Head of caudate nucleus (tissue), 42 donors: ENCODE measurements around the gene RASSF4.

Experiments used
- DNase-seq, 42 donors: peaks; one replicate each; pipeline versions ENCODE4 v3.0.0 to v3.0.0-alpha.2; 2020 to 2021; ENCODE audit warnings: mixed read lengths in 7 of 42
- intact Hi-C: fragments of 100-400 bp; cut with DNase I; formaldehyde crosslinking; loops from one replicate; pipeline ENCODE4 v1.15.0; 2022

The RASSF4 gene

DNA sequence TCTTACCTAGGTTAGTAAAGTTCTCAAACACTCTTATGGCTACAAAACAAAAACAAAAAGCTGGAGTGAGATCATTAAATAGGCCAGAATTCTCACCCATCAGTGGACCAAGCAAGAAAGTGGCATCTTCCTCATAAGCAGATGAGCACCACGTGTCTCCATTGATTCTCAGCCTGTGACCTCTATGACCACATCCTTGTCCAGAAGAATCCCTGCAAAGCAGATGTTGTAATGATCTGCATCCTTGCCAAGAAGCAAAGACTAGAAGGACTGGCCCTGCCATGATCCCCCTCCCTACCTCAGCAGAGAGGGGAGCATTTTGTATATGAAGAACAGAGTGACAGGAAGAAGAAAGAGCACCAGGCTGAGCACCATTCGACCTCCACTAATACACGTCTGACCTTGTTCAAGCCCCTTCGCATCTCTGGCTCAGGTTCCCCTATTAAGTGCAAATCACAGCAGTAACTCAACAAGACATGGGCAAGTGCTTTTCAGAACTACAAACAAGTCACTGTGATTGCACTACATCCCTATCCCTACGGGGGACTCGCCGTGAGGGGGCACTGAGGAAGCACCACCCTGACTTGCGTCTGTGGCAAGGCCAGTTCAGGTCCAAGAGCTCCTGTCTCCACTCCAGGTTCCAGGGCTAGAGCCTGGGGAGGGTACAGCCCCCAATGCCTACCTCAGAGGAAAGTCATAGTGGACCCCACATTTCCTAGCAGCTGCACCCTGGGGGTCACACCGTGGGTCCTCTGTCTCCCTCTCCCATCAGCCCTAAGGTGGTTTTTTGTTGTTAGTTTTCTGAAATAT is 22.2 kb upstream of the RASSF4 start:
- intact Hi-C loops, result no loop called here
- peak in 4 of 42 donors; percentile 9 to 40 (median 38) for DNase-seq

DNA sequence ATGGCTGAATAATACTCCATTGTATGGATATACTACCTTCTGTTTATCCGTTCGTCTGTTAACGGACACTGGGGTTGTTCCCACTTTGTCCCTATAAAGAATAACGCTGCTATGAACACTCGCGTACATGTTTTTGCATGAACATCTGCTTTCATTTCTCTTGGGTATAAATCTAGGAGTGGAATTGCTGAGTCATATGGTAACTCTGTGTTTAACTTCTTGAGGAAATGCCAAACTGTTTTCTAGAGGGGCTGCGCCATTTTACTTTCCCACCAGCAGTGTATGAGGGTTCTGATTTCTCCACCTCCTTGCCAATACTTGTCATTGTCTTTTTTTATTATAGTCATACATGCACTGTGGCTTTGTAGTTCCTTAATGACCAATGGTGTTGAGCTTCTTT is 20.6 kb upstream of the RASSF4 start:
- DNase-seq, result no peak
- intact Hi-C loops, result no loop called here

- intact Hi-C loops, result no loop called here
- peak in 1 of 42 donors; percentile 6 for DNase-seq
These were observed 19.8 kb upstream of the RASSF4 start for GRCh38 chr10:44939691-44940401.

GRCh38 chr10:44944354-44944753 is 15.2 kb upstream of the RASSF4 start:
- no peak for DNase-seq
- intact Hi-C loops, result no loop called here

DNA sequence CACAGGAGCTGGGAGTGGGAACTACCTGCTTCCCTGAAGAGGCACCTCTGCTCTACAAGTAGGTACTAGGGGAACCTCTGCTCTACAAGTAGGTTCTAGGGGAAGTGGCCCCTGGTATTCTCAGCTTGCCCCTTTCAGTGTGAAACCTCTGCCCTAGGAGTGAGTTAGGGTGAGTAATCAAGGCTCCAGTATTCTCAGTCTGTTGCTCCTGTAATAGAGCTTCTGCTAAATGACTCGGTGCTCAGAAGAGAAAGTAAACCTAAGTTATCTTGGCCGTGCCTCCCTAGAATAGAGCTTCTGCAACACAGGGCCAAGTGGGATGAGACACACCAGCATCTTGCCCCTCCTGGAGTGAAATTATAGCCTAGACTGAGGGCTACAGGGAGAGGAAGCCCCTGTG is 13.4 kb upstream of the RASSF4 start:
- intact Hi-C loops, result no loop called here
- peak in 1 of 42 donors; percentile 39 for DNase-seq

DNA sequence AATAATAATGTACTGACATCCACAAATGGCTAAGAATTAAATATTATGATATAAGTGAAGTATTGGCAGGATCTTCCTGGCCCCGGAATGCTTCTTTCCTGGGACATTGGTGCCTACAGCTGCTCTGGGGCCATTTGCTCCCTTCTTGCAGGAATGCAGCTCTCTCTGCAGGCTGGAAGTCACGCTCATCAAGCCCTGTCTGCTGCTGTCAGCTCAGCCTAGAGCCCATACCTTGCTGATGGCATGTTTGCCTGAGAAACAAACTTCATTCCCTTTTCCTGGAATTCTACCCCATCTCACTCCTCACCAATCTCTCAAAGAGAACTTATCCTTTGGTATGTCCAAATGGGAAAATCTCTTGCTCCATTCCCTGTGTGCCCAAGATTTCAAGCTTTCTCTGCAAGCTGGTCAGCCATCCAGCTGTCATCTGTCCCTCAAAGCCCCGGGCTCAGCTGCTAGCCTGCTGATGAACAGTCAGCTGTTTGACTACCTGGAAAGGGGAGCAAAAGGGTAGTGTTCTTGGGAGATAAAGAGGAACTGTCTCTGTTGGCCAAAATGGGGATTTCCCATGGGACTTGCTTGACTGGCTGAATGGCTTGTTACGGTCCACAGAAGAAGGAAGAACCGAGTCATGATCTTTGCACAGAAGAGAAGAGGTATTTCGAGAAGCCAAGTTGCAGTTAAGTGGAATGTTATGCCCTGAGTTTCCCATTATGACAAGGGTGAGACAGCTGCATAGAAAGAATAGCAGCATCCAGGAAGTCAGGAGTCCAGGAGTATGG is 12.0 kb upstream of the RASSF4 start:
- peak in 3 of 42 donors; percentile 2 to 41 (median 2) for DNase-seq
- intact Hi-C loops, result no loop called here

DNA sequence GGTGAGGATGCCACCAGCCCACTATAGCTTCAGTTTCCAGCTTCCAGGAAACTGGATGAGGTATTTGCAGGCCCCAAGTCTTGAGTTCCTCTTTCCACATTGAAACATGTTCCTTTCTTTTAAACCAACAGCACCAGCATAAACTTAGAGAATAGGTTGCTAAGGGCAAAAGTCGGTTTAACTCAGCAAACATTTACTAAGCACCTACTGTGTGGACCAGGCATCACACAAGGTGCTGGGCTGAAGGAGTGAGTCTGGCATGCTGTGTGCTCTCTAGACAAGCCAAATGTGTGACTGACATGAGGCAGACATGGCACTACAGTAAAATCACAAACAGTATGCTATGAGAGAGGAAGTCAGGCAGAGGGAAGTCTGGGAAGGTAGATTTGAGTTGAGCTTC is 11.0 kb upstream of the RASSF4 start:
- peak in 1 of 42 donors; percentile 4 for DNase-seq
- intact Hi-C loops, result no loop called here

- intact Hi-C loops, result no loop called here
- peak in 2 of 42 donors; percentile 1 to 4 for DNase-seq
These were observed 10.3 kb upstream of the RASSF4 start for GRCh38 chr10:44949127-44949802.

GRCh38 chr10:44949915-44950314 is 9.7 kb upstream of the RASSF4 start:
- peak in 4 of 42 donors; percentile 5 to 38 (median 12) for DNase-seq
- intact Hi-C loops, result no loop called here

DNA sequence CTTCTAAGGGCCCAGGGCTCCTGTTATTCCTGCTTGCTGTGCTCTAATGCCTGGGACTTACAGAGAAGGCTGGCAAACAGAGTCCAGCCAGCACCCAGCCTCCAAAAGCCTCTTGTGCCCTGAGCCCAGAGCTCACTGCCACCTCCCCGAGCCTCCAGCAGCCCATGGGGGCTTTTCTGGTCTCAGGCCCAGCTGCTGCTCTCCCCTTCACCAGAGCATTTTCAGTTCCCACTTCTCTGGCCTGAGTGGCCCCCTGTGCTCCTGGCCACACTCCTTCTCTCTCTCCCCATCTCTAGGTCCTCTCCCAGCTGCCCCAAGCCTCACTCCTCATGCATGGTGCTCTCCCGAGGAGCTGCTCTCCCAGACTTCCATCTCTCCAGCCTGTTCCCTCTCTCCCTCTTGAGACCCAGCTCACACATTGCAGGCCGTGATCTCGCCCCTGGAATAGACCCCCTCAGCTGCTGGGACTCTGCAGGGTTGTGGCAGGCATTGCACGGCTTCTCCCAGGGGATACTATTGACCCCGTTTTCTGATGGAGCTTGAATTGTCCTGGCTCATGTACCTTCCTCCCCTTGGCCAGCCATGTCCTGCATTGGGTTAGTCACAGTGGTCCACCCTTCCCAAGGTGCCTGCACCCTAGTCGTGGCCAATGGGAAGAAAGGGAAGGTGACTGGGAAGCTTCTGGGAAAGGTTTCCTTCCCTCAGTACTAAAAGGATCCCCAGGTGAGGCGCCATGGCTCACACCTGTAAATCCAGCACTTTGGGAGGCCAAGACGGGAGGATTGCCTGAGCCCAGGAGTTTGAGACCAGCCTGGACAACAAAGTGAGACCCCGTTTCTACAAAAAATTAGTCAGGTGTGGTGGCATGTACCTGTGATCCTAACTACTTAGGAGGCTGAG is 9.0 kb upstream of the RASSF4 start:
- peak in 4 of 42 donors; percentile 4 to 39 (median 6) for DNase-seq
- intact Hi-C loops, result no loop called here

GRCh38 chr10:44951576-44952226 is 7.9 kb upstream of the RASSF4 start:
- intact Hi-C loops, result no loop called here
- DNase-seq, result peak in 2 of 42 donors; percentile 1 to 3

GRCh38 chr10:44952779-44953231 is 6.8 kb upstream of the RASSF4 start:
- DNase-seq, result peak in 2 of 42 donors; percentile 2 to 9

GRCh38 chr10:44954042-44954441 is 5.6 kb upstream of the RASSF4 start:
- intact Hi-C loops, result no loop called here
- DNase-seq, result peak in 1 of 42 donors; percentile 7

More at GRCh38 chr10:44952779-44953231, 6.8 kb upstream of the RASSF4 start:
- intact Hi-C loops, result no loop called here

DNA sequence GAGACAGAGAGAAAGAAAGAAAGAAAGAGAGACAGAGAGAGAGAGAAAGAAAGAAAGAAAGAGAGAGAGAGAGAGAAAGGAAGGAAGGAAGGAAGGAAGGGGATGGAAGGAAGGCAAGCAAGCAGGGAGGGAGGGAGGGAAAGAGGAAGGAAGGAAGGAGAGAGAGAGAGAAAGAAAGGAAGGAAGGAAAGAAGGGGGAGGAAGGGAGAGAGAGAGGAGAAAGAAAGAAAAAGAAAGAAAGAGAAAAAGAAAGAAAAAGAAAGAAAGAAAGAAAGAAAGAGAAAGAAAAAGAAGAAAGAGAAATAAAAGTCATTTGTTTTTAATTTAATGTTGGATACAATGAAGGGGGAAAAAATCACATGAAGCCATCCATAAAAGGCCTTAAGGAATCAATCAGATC is 4.6 kb upstream of the RASSF4 start:
- no peak for DNase-seq
- intact Hi-C loops, result no loop called here

GRCh38 chr10:44955413-44956070 is 4.1 kb upstream of the RASSF4 start:
- DNase-seq, result peak in 7 of 42 donors; percentile 1 to 41 (median 10)
- intact Hi-C loops, result no loop called here

DNA sequence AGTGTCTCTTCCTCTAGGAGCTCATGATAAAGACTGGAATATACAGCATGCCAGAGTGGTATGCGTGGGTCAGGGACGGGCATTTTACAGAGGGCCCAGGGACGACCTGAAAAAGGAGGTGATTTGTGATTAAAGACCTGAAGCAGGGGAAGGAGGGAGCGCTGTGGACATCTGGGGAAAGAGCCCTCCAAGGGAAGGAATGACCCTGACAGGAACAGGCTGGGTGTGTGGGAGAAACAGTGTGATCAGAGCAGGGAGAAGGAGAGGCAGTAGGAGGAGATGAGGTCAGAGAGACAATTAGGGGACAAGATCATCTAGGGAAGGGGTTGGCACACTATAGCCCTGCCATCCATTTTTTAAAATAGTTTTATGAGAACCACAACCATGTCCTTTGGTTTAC is 3.4 kb upstream of the RASSF4 start:
- intact Hi-C loops, result no loop called here

More for the DNA sequence above, 3.4 kb upstream of the RASSF4 start:
- DNase-seq, result peak in 3 of 42 donors; percentile 0 to 8 (median 1)
